OCI-LY3 (cell line): ENCODE data around the gene ISLR2.
"Not testable (repeated sequence)": the region's sequence is repeated elsewhere in the genome, so short reads cannot be mapped to it uniquely, and the experiment has no call there.

ENCODE experiments used
- H2AFZ ChIP-seq: fragments of 200-600, 300-600 bp; shearing (Covaris generic); 2 replicates; pipeline ENCODE4 v1.6.0; 2014; ENCODE audit warnings: antibody characterized with exemption, low read depth, low read length
- H3K27ac ChIP-seq: fragments of 200-600, 300-600 bp; sonication (generic); 2 replicates; pipeline ENCODE4 v1.5.1; 2014; ENCODE audit warnings: mild to moderate bottlenecking, low read length, moderate library complexity, mixed read lengths
- H3K27me3 ChIP-seq: fragments of 200-600, 300-600 bp; sonication (generic); 2 replicates; pipeline ENCODE4 v1.6.1; 2014; ENCODE audit warnings: low read depth, low read length, mixed read lengths
- H3K36me3 ChIP-seq: fragments of 200-600, 300-600 bp; sonication (generic); replicated peaks from 2 replicates; pipeline ENCODE3; 2014; ENCODE audit warnings: low read depth, low read length, mixed read lengths
- H3K4me1 ChIP-seq: fragments of 300-600, 200-600 bp; sonication (generic); 2 replicates; pipeline ENCODE4 v1.6.1; 2014; ENCODE audit warnings: low read length, mixed read lengths
- H3K4me2 ChIP-seq: fragments of 200-600, 300-600 bp; sonication (generic); 2 replicates; pipeline ENCODE4 v1.6.1; 2014; ENCODE audit warnings: low read length, mixed read lengths
- H3K4me3 ChIP-seq: fragments of 300-600, 200-600 bp; sonication (generic); 2 replicates; pipeline ENCODE4 v1.5.1; 2014; ENCODE audit warnings: antibody characterized with exemption, mild to moderate bottlenecking, low read length, moderate library complexity
- H3K79me2 ChIP-seq: fragments of 300-600, 200-600 bp; shearing (Covaris generic); 2 replicates; pipeline ENCODE4 v1.6.1; 2014; ENCODE audit warnings: mild to moderate bottlenecking, low read length, mixed read lengths
- H3K9ac ChIP-seq: fragments of 300-600, 200-600 bp; shearing (Covaris generic); 2 replicates; pipeline ENCODE4 v1.6.0; 2014; ENCODE audit warnings: mild to moderate bottlenecking, low read length, moderate library complexity
- H3K9me3 ChIP-seq: fragments of 200-600, 300-600 bp; shearing (Covaris generic); 2 replicates; pipeline ENCODE4 v1.6.1; 2014; ENCODE audit warnings: low read length, mixed read lengths; ENCODE audit not compliant: insufficient read depth
- H4K20me1 ChIP-seq: fragments of 200-600, 300-600 bp; sonication (generic); 2 replicates; pipeline ENCODE4 v1.6.1; 2016; ENCODE audit warnings: low read length, mixed read lengths; ENCODE audit not compliant: insufficient read depth
- EZH2phosphoT487 ChIP-seq: fragments of 200-600 bp; shearing (Covaris generic); IDR thresholded peaks from 2 replicates; pipeline ENCODE4 v1.6.1; 2018; ENCODE audit warnings: antibody characterized with exemption, mixed run types, low read depth
- TF ChIP-seq, protein P1 (sequence below): fragments of 200-600, 300-600 bp; sonication (generic); IDR thresholded peaks from 2 replicates; pipeline ENCODE4 v1.5.1; 2014; ENCODE audit warnings: antibody characterized with exemption, low read length, low read depth

The ISLR2 gene, protein sequence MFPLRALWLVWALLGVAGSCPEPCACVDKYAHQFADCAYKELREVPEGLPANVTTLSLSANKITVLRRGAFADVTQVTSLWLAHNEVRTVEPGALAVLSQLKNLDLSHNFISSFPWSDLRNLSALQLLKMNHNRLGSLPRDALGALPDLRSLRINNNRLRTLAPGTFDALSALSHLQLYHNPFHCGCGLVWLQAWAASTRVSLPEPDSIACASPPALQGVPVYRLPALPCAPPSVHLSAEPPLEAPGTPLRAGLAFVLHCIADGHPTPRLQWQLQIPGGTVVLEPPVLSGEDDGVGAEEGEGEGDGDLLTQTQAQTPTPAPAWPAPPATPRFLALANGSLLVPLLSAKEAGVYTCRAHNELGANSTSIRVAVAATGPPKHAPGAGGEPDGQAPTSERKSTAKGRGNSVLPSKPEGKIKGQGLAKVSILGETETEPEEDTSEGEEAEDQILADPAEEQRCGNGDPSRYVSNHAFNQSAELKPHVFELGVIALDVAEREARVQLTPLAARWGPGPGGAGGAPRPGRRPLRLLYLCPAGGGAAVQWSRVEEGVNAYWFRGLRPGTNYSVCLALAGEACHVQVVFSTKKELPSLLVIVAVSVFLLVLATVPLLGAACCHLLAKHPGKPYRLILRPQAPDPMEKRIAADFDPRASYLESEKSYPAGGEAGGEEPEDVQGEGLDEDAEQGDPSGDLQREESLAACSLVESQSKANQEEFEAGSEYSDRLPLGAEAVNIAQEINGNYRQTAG

DNA sequence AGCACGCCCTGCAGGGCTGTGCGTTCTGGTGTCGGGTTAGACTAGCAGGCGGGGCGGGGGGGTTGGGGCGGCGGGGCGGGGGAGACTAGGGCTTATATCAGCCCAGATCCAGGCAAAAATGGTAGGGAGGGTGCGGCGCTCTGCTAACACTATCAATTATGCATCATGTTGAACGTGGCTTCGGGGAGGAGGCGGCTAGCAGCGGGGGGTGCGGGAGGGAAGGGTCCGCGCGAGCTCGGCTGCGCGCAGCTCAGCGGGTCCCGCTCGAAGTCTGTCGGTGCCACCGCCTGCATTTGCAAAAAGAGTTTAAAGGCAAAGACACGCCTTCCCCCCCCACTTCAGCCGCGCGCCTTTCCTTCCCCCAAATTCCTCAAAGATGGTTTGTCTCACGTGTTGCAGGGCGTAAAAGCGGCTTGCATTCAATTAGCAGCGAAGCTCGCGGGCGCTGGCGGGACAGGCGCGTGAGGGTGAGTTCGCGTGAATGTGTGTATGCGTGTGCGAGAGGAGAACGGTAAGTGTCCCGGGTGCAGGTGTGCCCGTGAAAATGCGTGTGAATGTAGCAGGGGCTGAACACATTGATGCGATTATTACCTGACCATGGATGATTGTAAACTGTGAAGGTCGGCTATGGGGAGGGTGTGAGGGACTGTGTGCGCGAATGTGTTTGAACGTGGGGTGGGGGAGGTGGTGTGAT, at the start of gene ISLR2:
Gene ISLR2, plus strand, starts transcription at position 432 of the 694 bp plus-strand sequence. CDS start 2,169 bp downstream, outside the sequence.
- H3K4me3 ChIP-seq = no peak within 1 kb of the TSS
- H3K4me2 ChIP-seq = no peak within 1 kb of the TSS
- TF ChIP-seq, protein P1, sequence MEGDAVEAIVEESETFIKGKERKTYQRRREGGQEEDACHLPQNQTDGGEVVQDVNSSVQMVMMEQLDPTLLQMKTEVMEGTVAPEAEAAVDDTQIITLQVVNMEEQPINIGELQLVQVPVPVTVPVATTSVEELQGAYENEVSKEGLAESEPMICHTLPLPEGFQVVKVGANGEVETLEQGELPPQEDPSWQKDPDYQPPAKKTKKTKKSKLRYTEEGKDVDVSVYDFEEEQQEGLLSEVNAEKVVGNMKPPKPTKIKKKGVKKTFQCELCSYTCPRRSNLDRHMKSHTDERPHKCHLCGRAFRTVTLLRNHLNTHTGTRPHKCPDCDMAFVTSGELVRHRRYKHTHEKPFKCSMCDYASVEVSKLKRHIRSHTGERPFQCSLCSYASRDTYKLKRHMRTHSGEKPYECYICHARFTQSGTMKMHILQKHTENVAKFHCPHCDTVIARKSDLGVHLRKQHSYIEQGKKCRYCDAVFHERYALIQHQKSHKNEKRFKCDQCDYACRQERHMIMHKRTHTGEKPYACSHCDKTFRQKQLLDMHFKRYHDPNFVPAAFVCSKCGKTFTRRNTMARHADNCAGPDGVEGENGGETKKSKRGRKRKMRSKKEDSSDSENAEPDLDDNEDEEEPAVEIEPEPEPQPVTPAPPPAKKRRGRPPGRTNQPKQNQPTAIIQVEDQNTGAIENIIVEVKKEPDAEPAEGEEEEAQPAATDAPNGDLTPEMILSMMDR = no peak
- TF ChIP-seq EZH2phosphoT487 = no peak
- H3K9me3 ChIP-seq = no peaks in the 10 kb centered on the region
- H2AFZ ChIP-seq = no peak within 1 kb of the TSS
- no peak within 1 kb of the TSS for H3K27ac ChIP-seq
- H3K36me3 ChIP-seq = no peaks in the 10 kb centered on the region
- H4K20me1 ChIP-seq = no peaks in the 10 kb centered on the region
- H3K79me2 ChIP-seq = no peaks in the 10 kb centered on the region
- H3K27me3 ChIP-seq = no peaks in the 10 kb centered on the region
- H3K9ac ChIP-seq = no peak within 1 kb of the TSS
- H3K4me1 ChIP-seq = peaks cover 12% of the 10 kb centered on the region

DNA sequence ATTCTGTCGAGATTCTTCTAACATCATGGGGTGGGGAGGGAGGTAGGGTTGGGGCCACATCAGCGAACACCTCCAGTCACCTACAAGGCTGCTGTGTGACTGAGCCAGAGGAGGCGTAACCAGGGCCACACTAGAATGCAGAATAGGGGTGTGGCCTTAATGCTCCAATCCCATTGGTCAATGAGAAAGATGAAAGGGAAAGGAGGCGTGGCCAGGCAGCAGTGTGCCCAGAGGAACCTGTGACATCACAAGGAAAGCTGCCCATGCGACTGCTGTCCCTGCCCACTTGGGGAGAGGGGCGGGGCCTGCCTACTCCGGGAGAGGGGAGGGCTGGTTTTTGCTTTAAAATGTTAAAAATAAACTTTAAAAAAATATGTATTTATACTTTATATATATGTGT, 47.9 kb upstream of the ISLR2 start, which contains the start of gene GOLGA6A:
Gene GOLGA6A, minus strand, starts transcription at position 101 of the 400 bp plus-strand sequence. Its CDS starts 41 bp downstream, at position 60.
- H3K9me3 ChIP-seq, H3K27me3 ChIP-seq, H3K4me2 ChIP-seq, H4K20me1 ChIP-seq, H3K27ac ChIP-seq, H3K4me3 ChIP-seq, H3K4me1 ChIP-seq, H3K36me3 ChIP-seq, H3K79me2 ChIP-seq, H3K9ac ChIP-seq, H2AFZ ChIP-seq: not testable (repeated sequence)

DNA sequence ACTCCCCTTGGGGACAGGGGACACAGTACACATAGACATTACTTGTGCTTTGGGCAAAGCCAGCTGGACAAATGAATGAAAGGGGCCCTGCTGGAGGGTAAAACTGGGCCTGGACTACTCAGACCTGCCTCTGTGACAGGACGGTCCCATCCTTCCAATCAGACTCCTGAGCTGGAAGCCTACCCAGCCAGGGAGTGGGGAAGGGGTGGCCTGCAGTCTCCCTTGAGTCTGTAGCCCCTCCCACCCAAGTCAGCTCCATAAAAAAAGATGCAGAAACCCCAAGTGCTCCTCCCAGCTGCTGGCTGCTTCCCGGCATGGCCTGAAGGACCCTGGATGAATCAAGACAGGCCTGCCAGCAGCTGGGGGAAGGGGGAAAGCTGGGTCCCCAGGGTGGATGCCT, 35.8 kb upstream of the ISLR2 start:
- H2AFZ ChIP-seq, H3K27ac ChIP-seq, H3K36me3 ChIP-seq, H3K79me2 ChIP-seq, H4K20me1 ChIP-seq, H3K4me2 ChIP-seq, H3K9ac ChIP-seq, H3K4me3 ChIP-seq, H3K4me1 ChIP-seq, H3K27me3 ChIP-seq, H3K9me3 ChIP-seq: not testable (repeated sequence)

DNA sequence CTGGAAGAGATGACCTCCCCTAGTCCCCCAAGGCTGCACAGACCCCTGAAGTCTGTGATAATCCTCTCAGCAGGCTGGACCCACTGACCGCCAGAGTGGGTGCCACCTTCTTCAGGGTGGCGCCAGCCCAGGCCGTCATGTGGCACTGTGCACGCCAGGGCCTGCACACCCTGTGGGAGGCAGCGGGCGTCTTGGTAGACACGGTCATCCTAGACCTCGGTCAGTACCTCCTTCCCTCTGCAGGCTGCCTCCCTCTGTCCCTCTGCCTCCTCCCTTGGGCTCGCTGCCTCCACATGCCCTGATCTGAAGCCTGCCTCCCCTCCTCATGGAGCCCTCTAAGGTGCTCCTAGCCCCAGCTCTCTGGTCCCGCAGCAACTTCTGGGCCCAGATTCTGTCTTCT, 34.8 kb upstream of the ISLR2 start:
- not testable (repeated sequence) for H3K27ac ChIP-seq, H4K20me1 ChIP-seq, H3K9me3 ChIP-seq, H3K27me3 ChIP-seq, H3K4me2 ChIP-seq, H3K36me3 ChIP-seq, H2AFZ ChIP-seq, H3K4me3 ChIP-seq, H3K9ac ChIP-seq, H3K79me2 ChIP-seq, H3K4me1 ChIP-seq

DNA sequence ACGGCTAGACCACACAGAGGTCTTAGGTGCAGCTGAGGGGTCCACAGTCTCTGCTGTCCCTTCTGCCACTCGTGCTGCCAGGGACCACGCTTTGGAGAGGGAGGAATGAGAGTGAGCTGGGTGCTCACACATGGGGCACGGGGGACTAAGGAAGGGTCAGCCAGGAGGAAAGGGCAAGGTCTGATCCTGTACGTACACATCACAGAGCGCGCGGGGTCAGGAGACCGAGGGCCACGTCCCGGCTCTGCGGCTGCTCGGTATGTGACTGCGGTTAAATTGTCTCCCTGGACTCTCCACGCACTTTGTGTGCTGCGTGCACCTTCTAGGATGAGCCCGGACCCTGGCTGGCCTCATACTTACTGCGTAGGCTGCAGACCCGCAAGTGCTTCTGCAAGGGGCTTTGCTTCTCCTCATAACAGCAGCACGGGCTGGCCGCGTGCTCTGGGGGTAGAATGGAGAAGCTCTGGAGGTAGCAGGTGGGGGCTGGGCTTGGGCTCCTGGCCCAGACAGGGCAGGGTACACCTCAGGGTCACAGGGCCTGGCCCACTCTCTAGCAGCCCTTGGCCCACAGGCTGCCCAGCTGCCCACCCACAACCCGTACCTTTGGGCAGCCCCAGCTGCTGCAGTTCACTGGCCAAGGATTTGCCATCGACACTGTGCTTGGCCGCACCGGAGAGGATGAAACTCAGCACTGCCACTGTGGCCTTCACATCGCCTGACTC, 33.5 kb upstream of the ISLR2 start:
- H2AFZ ChIP-seq, H3K36me3 ChIP-seq, H3K27ac ChIP-seq, H3K9me3 ChIP-seq, H3K4me3 ChIP-seq, H3K9ac ChIP-seq, H3K4me1 ChIP-seq, H3K4me2 ChIP-seq, H4K20me1 ChIP-seq, H3K79me2 ChIP-seq, H3K27me3 ChIP-seq: not testable (repeated sequence)

DNA sequence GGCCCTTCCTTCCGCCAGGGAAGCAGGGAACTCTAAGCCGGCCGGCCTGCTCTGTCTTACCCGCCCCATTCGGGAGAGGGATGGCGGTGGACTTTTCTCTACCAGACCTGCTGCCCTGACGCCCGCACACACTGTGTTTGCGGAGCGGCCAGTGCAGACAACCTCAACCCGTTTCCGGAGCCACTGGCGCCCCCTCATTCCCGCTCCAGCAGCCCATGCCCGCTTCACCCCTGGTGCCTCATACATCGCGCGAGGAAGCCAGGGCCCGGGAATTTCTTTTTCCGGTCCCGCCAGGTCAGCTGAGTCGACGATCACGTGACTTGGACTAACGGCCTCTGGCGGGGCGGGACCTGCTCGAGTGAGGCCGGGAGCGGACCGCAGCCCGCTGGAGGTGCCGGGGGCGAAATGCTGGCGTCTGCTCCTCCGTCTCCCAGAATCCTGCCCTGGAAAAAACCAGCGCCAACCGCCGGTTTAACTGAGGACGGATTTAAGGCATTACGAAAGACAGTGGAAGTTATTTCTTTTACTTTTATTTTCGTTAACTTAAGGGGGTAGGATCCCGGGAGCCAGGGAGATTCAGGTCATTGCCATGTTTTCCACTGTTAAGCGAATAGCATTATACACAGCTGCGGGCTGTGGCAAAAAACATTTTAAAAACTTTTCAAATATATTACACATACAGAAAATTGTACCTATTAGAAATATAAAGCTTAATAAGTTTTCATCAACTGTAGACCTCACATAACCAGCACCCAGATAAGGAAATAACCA, 30.2 kb upstream of the ISLR2 start:
- H3K27ac ChIP-seq, H3K4me1 ChIP-seq, H3K4me2 ChIP-seq, H3K9me3 ChIP-seq, H4K20me1 ChIP-seq, H2AFZ ChIP-seq, H3K79me2 ChIP-seq, H3K27me3 ChIP-seq, H3K9ac ChIP-seq, H3K36me3 ChIP-seq: not testable (repeated sequence)
- peak overlapping the region; percentile 58 for H3K4me3 ChIP-seq
